ENCODE measurements around the gene SURF4.

Gene SURF4

DNA sequence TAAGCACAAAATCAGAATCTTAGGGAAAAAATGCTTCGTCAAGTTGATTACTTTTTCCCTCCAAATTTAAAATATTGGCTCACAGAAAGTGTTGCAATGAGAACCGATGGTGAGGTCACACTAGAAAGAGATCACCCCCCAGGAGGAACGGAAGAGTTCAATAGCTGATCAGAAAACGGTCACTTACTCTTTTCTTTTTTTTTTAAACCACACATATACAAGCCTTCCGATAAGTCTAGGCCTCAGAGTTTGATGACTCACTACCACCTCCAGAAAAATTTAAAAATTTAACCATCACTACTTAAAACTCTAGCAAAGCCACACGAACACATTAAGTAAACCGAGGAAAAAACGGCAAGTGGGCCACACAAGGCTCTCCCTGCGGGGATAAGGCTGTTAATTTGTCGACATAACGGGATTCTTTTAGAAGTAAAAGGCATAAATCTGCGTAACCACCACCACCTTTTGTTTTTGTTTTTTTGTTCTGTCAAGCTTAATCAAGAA lies 1.2 kb downstream of the SURF4 start:
- no peak for DNase-seq (ENCODE audit: low spot score)

- no peak for DNase-seq (ENCODE audit: low spot score)
Measured at GRCh38 chr9:133372144-133372543, 3.7 kb downstream of the SURF4 start.

DNA sequence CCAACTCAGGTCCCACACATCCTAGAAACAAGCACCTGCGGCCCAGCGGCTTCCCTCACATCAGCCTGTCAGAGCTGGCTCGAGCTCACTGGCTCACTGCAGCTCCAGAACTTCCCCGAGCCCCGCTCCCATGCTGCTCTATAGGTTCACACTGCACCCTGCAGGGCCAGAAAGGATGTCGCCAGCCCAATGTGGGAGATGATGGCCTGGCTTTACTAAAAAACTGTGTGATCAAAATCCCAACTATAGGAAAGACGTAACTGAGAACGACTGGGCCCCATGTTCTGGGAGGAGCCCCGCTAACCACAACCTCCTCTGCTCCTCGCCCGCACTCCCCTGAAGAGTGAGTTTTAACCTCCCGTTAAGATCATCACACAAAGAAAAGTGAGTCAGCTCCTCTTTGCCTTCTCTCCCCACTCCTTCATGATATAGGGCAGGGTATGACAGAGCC lies 4.6 kb downstream of the SURF4 start:
- no peak for DNase-seq (ENCODE audit: low spot score)

GRCh38 chr9:133370685-133371084 lies 5.2 kb downstream of the SURF4 start:
- DNase-seq (ENCODE audit: low spot score) = no peak

GRCh38 chr9:133369933-133370332 lies 5.9 kb downstream of the SURF4 start:
- no peak for DNase-seq (ENCODE audit: low spot score)

- no peak for DNase-seq (ENCODE audit: low spot score)
Measured at GRCh38 chr9:133369422-133369821, 6.4 kb downstream of the SURF4 start.

DNA sequence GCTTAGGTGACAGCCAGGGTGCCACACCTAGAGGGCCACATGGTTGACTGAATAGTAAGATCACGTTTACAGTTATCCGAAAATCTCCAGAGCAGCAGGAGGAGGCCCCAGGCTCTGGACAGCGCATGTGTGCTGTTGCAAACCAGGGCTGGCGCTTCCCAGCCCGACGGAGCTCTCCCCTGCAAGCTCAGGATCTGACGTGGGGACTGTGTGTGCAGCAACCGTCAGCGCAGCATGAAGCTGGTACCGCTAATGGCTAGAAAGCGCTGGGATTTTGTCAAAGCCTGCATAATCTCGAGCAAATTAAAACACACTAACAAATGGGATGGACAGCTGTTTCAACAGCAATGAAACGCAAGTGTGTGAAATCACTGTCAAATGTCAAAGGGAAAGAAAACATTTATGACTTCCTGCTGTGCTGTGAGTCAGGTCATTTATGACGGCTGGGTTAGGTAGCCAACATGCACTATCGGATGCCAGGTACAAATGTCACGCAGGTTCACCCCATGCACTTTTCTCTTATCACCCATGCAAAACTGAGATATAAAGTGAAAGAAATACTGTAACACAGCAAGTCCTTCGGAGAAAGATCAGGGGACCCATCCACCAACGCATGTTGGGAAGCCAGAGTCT lies 7.5 kb downstream of the SURF4 start:
- DNase-seq (ENCODE audit: low spot score) = no peak

DNA sequence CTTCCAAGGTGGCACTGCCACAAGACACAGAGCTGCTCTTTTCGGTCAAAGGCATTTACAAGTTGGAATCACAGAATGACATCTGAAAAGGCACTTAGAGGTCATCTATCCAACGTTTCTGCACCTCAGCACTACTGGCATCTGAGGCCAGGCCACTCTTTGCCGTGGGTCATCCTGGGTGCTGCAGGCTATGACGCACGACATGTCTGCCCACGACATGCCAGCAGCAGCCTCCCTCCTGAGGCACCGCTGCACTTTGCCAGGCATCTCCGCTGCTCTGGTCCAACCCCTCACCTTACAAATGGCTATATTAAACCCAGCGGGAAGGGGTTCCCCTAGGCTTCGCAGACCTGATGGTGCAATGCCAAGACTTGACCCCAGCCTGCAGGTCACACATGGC lies 8.1 kb downstream of the SURF4 start:
- no peak for DNase-seq (ENCODE audit: low spot score)

- DNase-seq (ENCODE audit: low spot score) = no peak
Measured at GRCh38 chr9:133367221-133367620, 8.6 kb downstream of the SURF4 start.

GRCh38 chr9:133366435-133366834 lies 9.4 kb downstream of the SURF4 start:
- DNase-seq (ENCODE audit: low spot score) = no peak

GRCh38 chr9:133362359-133363044 lies 13.4 kb downstream of the SURF4 start:
- DNase-seq (ENCODE audit: low spot score) = no peak

GRCh38 chr9:133361507-133362092 lies 14.3 kb downstream of the SURF4 start:
- DNase-seq (ENCODE audit: low spot score) = no peak

GRCh38 chr9:133360400-133361393 lies 15.2 kb downstream of the SURF4 start:
- no peak for DNase-seq (ENCODE audit: low spot score)

DNA sequence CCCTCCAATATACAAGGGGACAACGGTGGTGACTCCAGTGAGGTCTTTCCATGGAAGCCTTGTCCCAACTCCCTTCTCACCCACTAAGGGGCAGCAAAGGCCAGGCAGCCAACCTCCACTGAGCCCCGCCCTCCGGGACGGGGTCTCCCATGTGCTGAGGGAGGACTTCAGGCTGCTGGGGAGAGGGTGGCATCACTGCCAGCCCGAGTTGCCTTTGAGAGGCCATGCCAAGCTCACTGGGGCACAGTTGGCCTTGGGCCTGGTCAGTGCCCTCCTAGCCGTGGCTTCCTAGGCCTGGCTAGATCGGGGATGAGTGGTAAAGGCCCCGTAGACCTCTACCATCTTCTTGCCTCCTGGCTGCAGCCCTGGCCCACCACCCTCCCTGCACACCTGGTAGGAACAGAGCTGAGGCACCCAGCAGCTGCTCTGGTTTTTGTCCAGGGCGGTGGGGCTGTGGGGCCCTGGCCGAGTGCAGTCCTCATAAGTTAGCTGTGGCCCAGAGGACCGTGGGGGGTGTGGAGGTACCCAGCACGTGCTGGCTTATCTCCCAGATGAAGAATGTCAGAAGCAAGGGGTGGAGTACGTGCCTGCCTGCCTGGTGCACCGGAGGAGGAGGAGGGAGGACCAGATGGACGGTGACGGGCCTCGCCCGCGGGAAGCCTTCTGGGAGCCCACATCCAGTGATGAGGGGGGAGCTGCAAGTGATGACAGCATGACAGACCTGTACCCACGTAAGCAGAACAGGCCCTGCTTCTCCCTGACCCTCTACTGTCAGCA lies 16.3 kb downstream of the SURF4 start:
- peak; percentile 67 for DNase-seq (ENCODE audit: low spot score)

DNA sequence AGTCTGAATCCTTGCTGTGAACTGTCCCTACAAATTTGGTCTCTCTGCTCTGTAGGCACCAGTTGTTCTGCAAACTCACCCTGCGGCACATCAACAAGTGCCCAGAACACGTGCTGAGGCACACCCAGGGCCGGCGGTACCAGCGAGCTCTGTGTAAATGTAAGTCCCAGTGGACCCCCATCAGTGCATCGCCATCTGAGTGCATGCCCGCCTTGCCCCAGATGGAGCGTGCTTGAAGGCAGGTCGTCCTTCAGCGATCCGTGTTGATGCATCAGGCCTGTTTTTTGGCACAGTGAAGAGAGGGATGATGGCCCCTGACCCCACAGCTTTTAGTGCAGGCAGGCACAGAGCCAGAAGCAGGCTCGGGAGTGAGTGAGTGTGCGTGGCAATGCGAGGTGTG lies 18.2 kb downstream of the SURF4 start:
- no peak for DNase-seq (ENCODE audit: low spot score)

GRCh38 chr9:133356391-133357091 lies 19.3 kb downstream of the SURF4 start, which contains the start of the genes SURF1 and SURF2:
TSS of gene SURF1 (minus strand) at chr9:133356487. CDS start at chr9:133356453, 34 bp downstream.
TSS of gene SURF2 (plus strand) at chr9:133356550. CDS start at chr9:133356593, 43 bp downstream.
- DNase-seq (ENCODE audit: low spot score) = peak; percentile 94

GRCh38 chr9:133355881-133356357 lies 19.9 kb downstream of the SURF4 start:
- no peak for DNase-seq (ENCODE audit: low spot score)

- DNase-seq (ENCODE audit: low spot score) = no peak
Measured at GRCh38 chr9:133354766-133355165, 21.1 kb downstream of the SURF4 start.

GRCh38 chr9:133353548-133353947 lies 22.3 kb downstream of the SURF4 start:
- DNase-seq (ENCODE audit: low spot score) = no peak

- DNase-seq (ENCODE audit: low spot score) = no peak
Measured at GRCh38 chr9:133352635-133353340, 23.1 kb downstream of the SURF4 start.

All from D341Med (cell line).